GM18909 (cell line): Measurements from ENCODE around the gene TSPY9.
"Not testable (repeated sequence)": the region's sequence is repeated elsewhere in the genome, so short reads cannot be mapped to it uniquely, and the experiment has no call there.

Source experiments
- ATAC-seq: cut with Tn5 transposase; IDR thresholded peaks from one replicate; pipeline ENCODE4 v1.9.1; 2021; ENCODE audit warnings: mild to moderate bottlenecking; ENCODE audit not compliant: unreplicated experiment, poor library complexity

Gene TSPY9, protein sequence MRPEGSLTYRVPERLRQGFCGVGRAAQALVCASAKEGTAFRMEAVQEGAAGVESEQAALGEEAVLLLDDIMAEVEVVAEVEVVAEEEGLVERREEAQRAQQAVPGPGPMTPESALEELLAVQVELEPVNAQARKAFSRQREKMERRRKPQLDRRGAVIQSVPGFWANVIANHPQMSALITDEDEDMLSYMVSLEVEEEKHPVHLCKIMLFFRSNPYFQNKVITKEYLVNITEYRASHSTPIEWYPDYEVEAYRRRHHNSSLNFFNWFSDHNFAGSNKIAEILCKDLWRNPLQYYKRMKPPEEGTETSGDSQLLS

DNA sequence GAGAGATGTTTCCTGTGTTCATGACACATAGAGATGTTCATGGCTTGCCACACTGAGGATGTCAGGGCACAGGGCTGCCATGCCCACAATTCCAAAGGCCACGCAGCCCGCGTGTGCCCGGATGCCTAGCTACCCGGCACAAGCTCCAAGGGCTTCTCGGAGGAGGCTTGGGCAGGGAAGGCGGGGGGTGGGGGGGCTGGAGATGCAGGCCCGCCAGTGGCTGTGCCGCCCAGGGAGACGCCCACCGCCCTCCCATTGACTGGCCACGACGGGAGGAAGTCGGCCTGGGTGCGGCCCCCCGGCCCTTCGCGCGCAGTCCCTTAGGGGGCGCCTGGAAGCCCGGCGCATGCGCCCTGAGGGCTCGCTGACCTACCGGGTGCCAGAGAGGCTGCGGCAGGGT lies at the start of gene TSPY9:
TSS of gene TSPY9 (plus strand) at position 301 of the 400 bp plus-strand sequence. CDS start at position 347, 46 bp downstream.
- ATAC-seq: not testable (repeated sequence)

DNA sequence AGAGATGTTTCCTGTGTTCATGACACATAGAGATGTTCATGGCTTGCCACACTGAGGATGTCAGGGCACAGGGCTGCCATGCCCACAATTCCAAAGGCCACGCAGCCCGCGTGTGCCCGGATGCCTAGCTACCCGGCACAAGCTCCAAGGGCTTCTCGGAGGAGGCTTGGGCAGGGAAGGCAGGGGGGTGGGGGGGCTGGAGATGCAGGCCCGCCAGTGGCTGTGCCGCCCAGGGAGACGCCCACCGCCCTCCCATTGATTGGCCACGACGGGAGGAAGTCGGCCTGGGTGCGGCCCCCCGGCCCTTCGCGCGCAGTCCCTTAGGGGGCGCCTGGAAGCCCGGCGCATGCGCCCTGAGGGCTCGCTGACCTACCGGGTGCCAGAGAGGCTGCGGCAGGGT lies 20.4 kb upstream of the TSPY9 start, which contains the start of gene TSPY1:
TSS of gene TSPY1 (plus strand) at position 301 of the 400 bp plus-strand sequence. CDS start at position 347, 46 bp downstream.
- ATAC-seq: not testable (repeated sequence)

DNA sequence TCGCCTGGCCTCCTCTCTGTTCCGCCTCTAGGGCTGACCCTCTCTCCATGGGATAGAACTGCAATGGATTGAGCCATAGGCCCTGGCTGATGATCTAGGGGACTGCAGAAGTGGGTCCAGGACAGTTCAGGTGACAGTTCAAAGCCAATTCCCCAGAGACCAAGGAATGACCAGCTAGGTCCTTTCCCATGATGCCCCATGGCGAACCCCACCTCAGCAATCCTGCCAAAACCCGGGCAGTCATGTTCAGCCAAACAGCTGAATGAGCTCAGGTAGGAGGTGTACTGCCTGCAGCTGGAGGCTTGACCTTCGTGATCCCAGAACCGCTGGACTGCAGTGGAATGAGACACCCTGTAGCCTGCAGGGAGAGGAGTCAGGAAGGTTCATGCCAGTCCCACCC lies 17.3 kb downstream of the TSPY9 start:
- ATAC-seq: not testable (repeated sequence)

DNA sequence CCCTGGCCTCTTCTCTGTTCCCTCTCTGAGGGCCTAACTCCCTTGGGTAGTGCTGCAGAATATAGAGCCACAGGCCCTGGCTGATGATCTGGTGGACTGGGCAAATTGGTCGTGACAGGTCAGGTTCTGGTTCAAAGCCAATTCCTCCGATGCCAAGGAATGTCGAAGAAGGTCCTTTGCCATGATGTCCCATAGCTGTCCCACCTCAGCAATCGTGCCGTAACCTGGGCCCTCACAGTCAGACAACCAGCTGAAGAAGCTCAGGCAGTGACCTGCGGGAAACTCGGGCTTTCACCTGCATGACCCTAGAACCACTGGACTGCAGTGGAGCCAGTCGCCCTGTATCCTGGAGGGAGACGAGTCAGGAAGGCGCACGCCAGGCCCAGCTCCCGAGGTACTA lies 29.2 kb downstream of the TSPY9 start:
- not testable (repeated sequence) for ATAC-seq

DNA sequence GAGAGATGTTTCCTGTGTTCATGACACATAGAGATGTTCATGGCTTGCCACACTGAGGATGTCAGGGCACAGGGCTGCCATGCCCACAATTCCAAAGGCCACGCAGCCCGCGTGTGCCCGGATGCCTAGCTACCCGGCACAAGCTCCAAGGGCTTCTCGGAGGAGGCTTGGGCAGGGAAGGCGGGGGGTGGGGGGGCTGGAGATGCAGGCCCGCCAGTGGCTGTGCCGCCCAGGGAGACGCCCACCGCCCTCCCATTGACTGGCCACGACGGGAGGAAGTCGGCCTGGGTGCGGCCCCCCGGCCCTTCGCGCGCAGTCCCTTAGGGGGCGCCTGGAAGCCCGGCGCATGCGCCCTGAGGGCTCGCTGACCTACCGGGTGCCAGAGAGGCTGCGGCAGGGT lies 40.5 kb downstream of the TSPY9 start, which contains the start of gene TSPY10:
TSS of gene TSPY10 (plus strand) at position 301 of the 400 bp plus-strand sequence. CDS start at position 347, 46 bp downstream.
- not testable (repeated sequence) for ATAC-seq
